ENCODE measurements around the gene FSTL5. TPM values are rescaled to one million over a fixed set of nuclear protein-coding genes. Genes with fewer than 3 reads are reported as not detected.

FSTL5 gene
- total and polyA plus RNA-seq, 2 experiments from 2014 or later: 0.06 to 0.49 TPM

DNA sequence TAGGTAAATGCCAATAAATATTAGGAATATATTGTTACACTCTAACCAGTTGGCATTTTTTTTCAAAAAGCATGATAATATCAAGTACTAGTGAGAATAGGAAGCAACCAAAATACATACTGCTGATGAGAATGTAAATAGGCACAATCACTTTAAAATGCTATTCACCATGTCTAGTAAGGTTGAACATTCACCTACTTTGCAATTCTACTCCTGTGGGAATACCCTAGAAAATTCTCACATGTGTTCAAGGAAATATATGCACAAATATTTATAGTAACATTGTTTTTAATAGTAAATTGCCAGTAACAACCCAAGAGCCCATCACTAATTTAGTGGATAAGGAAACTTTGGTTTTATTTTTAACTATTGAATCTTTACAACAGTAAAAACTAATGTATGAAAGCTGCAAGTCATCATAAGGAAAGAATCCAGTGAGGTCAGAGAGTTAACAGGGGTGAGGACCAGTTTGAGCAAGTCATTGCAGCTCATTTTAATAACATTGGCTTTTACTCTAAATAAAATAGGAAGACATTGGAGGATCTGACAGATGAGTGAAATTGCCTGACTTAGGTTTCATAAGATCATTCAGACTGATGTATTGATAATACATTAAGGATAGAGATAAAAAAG, 23.6 kb downstream of the FSTL5 start:
- DNase-seq (ENCODE audit: low spot score) (no peak), ATAC-seq (no peak)
- H3K36me3 Mint-ChIP-seq (ENCODE audit: low read depth): no peaks in the 10 kb centered on the region
- no peaks in the 10 kb centered on the region; the same call in 2 of the 3 replicates for H3K4me1 Mint-ChIP-seq
- no peak overlapping the region for H3K4me3 ChIP-seq
- H3K27me3 Mint-ChIP-seq (ENCODE audit: insufficient read depth, low read depth, poor library complexity): no peaks in the 10 kb centered on the region
- no peaks in the 10 kb centered on the region for H3K79me2 ChIP-seq (replicated peaks; ENCODE audit: insufficient read depth)
- H3K36me3 ChIP-seq (ENCODE audit: insufficient read depth): no peaks in the 10 kb centered on the region
- H2AFZ ChIP-seq: no peak overlapping the region
- no peaks in the 10 kb centered on the region for H3K27me3 ChIP-seq (ENCODE audit: insufficient read depth)
- no peaks in the 10 kb centered on the region for H3K4me1 ChIP-seq (ENCODE audit: insufficient read depth)
- no peaks in the 10 kb centered on the region for H3F3A ChIP-seq (replicated peaks; ENCODE audit: low read depth)
- no peaks in the 10 kb centered on the region for H4K20me1 ChIP-seq (replicated peaks; ENCODE audit: insufficient read depth)
- H3K4me3 Mint-ChIP-seq: no peak overlapping the region
- H3K27ac Mint-ChIP-seq: no peak overlapping the region
- no peak overlapping the region for H3K27ac ChIP-seq (ENCODE audit: low read depth)
- H3K9me2 ChIP-seq (ENCODE audit: insufficient read depth): no peaks in the 10 kb centered on the region
- no peak overlapping the region for H3K4me2 ChIP-seq
- TF ChIP-seq ZNF331 (CRISPR knock-in tag; IDR thresholded peaks at IDR 0.05; ENCODE audit: low read depth): no peak
- TF ChIP-seq JUNB (IDR thresholded peaks at IDR 0.05; ENCODE audit: unreplicated experiment): no peak
- no peak for TF ChIP-seq ZNF114 (CRISPR knock-in tag; IDR thresholded peaks at IDR 0.05)
- TF ChIP-seq, protein P1, sequence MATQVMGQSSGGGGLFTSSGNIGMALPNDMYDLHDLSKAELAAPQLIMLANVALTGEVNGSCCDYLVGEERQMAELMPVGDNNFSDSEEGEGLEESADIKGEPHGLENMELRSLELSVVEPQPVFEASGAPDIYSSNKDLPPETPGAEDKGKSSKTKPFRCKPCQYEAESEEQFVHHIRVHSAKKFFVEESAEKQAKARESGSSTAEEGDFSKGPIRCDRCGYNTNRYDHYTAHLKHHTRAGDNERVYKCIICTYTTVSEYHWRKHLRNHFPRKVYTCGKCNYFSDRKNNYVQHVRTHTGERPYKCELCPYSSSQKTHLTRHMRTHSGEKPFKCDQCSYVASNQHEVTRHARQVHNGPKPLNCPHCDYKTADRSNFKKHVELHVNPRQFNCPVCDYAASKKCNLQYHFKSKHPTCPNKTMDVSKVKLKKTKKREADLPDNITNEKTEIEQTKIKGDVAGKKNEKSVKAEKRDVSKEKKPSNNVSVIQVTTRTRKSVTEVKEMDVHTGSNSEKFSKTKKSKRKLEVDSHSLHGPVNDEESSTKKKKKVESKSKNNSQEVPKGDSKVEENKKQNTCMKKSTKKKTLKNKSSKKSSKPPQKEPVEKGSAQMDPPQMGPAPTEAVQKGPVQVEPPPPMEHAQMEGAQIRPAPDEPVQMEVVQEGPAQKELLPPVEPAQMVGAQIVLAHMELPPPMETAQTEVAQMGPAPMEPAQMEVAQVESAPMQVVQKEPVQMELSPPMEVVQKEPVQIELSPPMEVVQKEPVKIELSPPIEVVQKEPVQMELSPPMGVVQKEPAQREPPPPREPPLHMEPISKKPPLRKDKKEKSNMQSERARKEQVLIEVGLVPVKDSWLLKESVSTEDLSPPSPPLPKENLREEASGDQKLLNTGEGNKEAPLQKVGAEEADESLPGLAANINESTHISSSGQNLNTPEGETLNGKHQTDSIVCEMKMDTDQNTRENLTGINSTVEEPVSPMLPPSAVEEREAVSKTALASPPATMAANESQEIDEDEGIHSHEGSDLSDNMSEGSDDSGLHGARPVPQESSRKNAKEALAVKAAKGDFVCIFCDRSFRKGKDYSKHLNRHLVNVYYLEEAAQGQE (IDR thresholded peaks at IDR 0.05; ENCODE audit: unreplicated experiment): no peak
- no peak for TF ChIP-seq CREB1 (CRISPR knock-in tag; IDR thresholded peaks at IDR 0.05; ENCODE audit: low read depth)
- TF ChIP-seq, protein P2, sequence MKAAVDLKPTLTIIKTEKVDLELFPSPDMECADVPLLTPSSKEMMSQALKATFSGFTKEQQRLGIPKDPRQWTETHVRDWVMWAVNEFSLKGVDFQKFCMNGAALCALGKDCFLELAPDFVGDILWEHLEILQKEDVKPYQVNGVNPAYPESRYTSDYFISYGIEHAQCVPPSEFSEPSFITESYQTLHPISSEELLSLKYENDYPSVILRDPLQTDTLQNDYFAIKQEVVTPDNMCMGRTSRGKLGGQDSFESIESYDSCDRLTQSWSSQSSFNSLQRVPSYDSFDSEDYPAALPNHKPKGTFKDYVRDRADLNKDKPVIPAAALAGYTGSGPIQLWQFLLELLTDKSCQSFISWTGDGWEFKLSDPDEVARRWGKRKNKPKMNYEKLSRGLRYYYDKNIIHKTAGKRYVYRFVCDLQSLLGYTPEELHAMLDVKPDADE (IDR thresholded peaks at IDR 0.05): no peak
- TF ChIP-seq NANOG (IDR thresholded peaks at IDR 0.05; ENCODE audit: borderline replicate concordance): no peak
- no peaks in the 10 kb centered on the region for H3K9me3 Mint-ChIP-seq

DNA sequence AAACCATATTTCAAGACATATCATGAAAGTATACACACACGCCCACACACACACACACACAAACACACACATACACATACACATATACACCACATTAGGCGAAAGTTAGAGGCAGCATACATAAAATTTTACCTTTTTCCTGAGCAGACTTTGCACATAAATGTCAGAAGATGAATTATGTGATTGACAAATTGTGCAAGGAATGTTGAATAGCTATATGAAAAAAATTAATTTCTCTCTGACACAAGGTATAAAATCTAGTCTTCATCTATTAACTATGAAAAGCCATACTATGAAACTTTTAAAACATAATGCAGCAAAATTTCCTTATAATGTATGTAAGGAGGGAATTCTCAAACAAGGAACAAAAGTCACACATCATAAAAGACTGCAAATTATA, 24.4 kb downstream of the FSTL5 start:
- Histone ChIP-seq H3K27ac (ENCODE audit: low read depth) (no peak overlapping the region), H3F3A (replicated peaks; ENCODE audit: low read depth) (no peaks in the 10 kb centered on the region), H3K79me2 (replicated peaks; ENCODE audit: insufficient read depth) (no peaks in the 10 kb centered on the region), H3K27me3 (ENCODE audit: insufficient read depth) (no peaks in the 10 kb centered on the region), H3K4me2 (no peak overlapping the region), H4K20me1 (replicated peaks; ENCODE audit: insufficient read depth) (no peaks in the 10 kb centered on the region), H3K4me1 (ENCODE audit: insufficient read depth) (no peaks in the 10 kb centered on the region), H3K9me2 (ENCODE audit: insufficient read depth) (no peaks in the 10 kb centered on the region), H3K36me3 (ENCODE audit: insufficient read depth) (no peaks in the 10 kb centered on the region), H2AFZ (no peak overlapping the region), H3K4me3 (no peak overlapping the region)
- ATAC-seq (no peak), DNase-seq (ENCODE audit: low spot score) (no peak)
- Mint-ChIP-seq H3K27ac (no peak overlapping the region), H3K36me3 (ENCODE audit: low read depth) (no peaks in the 10 kb centered on the region), H3K9me3 (no peaks in the 10 kb centered on the region), H3K4me3 (no peak overlapping the region), H3K4me1 (no peaks in the 10 kb centered on the region; the same call in 2 of the 3 replicates), H3K27me3 (ENCODE audit: insufficient read depth, low read depth, poor library complexity) (no peaks in the 10 kb centered on the region)
- TF ChIP-seq NANOG (IDR thresholded peaks at IDR 0.05; ENCODE audit: borderline replicate concordance): no peak
- TF ChIP-seq, protein P3, sequence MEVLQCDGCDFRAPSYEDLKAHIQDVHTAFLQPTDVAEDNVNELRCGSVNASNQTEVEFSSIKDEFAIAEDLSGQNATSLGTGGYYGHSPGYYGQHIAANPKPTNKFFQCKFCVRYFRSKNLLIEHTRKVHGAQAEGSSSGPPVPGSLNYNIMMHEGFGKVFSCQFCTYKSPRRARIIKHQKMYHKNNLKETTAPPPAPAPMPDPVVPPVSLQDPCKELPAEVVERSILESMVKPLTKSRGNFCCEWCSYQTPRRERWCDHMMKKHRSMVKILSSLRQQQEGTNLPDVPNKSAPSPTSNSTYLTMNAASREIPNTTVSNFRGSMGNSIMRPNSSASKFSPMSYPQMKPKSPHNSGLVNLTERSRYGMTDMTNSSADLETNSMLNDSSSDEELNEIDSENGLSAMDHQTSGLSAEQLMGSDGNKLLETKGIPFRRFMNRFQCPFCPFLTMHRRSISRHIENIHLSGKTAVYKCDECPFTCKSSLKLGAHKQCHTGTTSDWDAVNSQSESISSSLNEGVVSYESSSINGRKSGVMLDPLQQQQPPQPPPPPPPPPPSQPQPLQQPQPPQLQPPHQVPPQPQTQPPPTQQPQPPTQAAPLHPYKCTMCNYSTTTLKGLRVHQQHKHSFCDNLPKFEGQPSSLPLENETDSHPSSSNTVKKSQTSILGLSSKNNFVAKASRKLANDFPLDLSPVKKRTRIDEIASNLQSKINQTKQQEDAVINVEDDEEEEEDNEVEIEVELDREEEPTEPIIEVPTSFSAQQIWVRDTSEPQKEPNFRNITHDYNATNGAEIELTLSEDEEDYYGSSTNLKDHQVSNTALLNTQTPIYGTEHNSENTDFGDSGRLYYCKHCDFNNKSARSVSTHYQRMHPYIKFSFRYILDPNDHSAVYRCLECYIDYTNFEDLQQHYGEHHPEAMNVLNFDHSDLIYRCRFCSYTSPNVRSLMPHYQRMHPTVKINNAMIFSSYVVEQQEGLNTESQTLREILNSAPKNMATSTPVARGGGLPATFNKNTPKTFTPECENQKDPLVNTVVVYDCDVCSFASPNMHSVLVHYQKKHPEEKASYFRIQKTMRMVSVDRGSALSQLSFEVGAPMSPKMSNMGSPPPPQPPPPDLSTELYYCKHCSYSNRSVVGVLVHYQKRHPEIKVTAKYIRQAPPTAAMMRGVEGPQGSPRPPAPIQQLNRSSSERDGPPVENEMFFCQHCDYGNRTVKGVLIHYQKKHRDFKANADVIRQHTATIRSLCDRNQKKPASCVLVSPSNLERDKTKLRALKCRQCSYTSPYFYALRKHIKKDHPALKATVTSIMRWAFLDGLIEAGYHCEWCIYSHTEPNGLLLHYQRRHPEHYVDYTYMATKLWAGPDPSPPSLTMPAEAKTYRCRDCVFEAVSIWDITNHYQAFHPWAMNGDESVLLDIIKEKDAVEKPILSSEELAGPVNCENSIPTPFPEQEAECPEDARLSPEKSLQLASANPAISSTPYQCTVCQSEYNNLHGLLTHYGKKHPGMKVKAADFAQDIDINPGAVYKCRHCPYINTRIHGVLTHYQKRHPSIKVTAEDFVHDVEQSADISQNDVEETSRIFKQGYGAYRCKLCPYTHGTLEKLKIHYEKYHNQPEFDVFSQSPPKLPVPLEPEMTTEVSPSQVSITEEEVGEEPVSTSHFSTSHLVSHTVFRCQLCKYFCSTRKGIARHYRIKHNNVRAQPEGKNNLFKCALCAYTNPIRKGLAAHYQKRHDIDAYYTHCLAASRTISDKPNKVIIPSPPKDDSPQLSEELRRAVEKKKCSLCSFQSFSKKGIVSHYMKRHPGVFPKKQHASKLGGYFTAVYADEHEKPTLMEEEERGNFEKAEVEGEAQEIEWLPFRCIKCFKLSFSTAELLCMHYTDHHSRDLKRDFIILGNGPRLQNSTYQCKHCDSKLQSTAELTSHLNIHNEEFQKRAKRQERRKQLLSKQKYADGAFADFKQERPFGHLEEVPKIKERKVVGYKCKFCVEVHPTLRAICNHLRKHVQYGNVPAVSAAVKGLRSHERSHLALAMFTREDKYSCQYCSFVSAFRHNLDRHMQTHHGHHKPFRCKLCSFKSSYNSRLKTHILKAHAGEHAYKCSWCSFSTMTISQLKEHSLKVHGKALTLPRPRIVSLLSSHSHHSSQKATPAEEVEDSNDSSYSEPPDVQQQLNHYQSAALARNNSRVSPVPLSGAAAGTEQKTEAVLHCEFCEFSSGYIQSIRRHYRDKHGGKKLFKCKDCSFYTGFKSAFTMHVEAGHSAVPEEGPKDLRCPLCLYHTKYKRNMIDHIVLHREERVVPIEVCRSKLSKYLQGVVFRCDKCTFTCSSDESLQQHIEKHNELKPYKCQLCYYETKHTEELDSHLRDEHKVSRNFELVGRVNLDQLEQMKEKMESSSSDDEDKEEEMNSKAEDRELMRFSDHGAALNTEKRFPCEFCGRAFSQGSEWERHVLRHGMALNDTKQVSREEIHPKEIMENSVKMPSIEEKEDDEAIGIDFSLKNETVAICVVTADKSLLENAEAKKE (CRISPR knock-in tag; IDR thresholded peaks at IDR 0.05): no peak
- TF ChIP-seq, protein P2 (IDR thresholded peaks at IDR 0.05): no peak
- no peak for TF ChIP-seq POLR2AphosphoS5 (IDR thresholded peaks at IDR 0.05; ENCODE audit: low read depth)
- no peak for TF ChIP-seq CREB1 (CRISPR knock-in tag; IDR thresholded peaks at IDR 0.05; ENCODE audit: low read depth)
